Brain microvascular endothelial cell (primary cell): ENCODE measurements around the gene PPFIA1.
A peak's percentile ranks its signal among the peaks of the same experiment; 100 is the strongest.

Experiments
- DNase-seq: peaks from one replicate; pipeline ENCODE4 v3.0.0-alpha.2; 2020
- H3K27ac ChIP-seq: fragments of 250-450 bp; sonication (Bioruptor Pico); 2 replicates; pipeline ENCODE4 v1.5.1; 2020; ENCODE audit warnings: mild to moderate bottlenecking, moderate library complexity
- H3K27me3 ChIP-seq: fragments of 250-450 bp; sonication (Bioruptor Pico); replicated peaks from 2 replicates; pipeline ENCODE4 v1.5.1; 2020; ENCODE audit warnings: mild to moderate bottlenecking
- H3K36me3 ChIP-seq: fragments of 250-450 bp; sonication (Bioruptor Pico); replicated peaks from 2 replicates; pipeline ENCODE4 v1.5.1; 2020; ENCODE audit warnings: mild to moderate bottlenecking
- H3K4me3 ChIP-seq: 2 replicates; pipeline ENCODE4 v1.5.1; 2011; ENCODE audit warnings: low read depth, mild to moderate bottlenecking, control low read depth, low read length, moderate library complexity
- CTCF ChIP-seq: IDR thresholded peaks from 2 replicates; pipeline ENCODE4 v1.5.1; 2011; ENCODE audit warnings: low read depth, mild to moderate bottlenecking, moderate library complexity, low read length, control low read depth, inconsistent platforms; ENCODE audit errors: missing control alignments
- in situ Hi-C: cut with HindIII; loops from 2 replicates; pipeline ENCODE4 v1.10.0; 2017; ENCODE audit warnings: low sequenced_read_pairs, low pct_ligation_motif_present

PPFIA1 gene

DNA sequence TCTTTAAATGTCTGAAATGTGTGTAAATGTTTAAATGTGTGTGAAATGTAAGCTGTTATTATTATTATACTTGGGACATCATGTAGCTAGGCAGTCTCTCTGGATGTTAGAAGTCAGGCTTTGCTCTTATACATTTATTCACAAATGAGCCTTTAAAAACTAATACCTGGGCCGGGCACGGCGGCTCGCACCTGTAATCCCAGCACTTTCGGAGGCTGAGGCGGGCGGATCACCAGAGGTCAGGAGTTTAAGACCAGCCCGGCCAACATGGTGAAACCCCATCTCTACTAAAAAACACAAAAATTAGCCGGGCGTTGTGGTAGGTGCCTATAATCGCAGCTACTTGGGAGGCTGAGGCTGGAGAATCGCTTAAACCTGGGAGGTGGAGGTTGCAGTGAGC lies 106.1 kb downstream of the PPFIA1 start:
- no peaks in the 10 kb centered on the region for H3K27me3 ChIP-seq
- H3K27ac ChIP-seq = no peak overlapping the region
- TF ChIP-seq CTCF = no peak
- in situ Hi-C loops = no loop called here
- no peak overlapping the region for H3K4me3 ChIP-seq
- no peak for DNase-seq
- H3K36me3 ChIP-seq = peaks cover 42% of the 10 kb centered on the region

DNA sequence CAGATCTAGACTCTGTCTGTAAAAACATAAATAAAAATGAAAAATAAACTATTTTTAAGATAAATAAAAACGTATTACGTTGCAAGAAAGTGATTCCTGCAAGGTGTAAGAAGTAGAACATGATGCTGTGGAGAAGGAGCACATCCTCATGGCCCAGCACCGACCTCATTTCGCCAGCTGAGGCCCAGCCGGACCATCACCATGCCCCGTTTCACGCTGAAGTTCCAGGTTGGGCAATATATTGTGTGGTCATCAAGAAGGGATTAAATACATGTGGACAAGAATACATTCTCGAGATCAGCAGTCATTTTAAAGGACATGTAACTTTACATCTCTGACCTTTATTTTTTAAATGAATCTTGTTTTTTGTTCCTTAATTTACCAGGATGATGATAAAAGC lies 107.2 kb downstream of the PPFIA1 start:
- Histone ChIP-seq H3K27ac (no peak overlapping the region), H3K27me3 (no peaks in the 10 kb centered on the region), H3K36me3 (peaks cover 37% of the 10 kb centered on the region), H3K4me3 (no peak overlapping the region)
- DNase-seq = no peak
- in situ Hi-C loops = no loop called here
- TF ChIP-seq CTCF = no peak

DNA sequence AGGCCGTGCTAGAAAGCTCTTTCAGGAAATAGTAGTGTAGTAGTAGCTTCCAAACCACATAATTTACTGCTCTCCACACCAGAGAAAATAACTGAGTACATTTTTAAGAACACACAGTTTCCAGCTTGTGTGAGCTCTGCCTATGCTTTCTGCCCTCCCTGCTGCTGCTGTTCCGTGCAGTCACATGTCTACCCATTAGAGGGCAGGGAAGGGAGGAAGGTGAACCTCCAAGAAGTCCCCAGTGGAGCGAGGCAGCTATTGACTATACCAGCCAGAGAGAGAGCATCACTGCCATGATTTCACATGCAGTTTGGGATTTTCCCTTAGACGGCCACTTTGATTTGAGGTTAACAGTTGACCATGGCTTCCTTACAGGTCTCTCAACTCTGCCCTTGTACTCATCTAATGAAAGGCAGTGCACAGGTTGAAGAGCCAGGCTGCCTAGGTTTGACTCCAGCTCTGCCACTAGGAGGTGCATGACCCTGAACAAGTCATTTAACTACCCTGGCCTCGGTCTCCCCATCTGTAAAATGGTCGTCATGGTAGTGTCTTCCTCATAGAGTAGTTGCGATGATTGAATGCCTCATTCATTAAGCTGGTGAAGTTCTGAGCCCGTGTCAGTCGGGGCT lies 108.1 kb downstream of the PPFIA1 start:
- Histone ChIP-seq H3K27me3 (no peaks in the 10 kb centered on the region), H3K36me3 (peaks cover 34% of the 10 kb centered on the region), H3K27ac (no peak overlapping the region), H3K4me3 (no peak overlapping the region)
- in situ Hi-C loops = no loop called here
- no peak for DNase-seq
- TF ChIP-seq CTCF = peak; percentile 24

DNA sequence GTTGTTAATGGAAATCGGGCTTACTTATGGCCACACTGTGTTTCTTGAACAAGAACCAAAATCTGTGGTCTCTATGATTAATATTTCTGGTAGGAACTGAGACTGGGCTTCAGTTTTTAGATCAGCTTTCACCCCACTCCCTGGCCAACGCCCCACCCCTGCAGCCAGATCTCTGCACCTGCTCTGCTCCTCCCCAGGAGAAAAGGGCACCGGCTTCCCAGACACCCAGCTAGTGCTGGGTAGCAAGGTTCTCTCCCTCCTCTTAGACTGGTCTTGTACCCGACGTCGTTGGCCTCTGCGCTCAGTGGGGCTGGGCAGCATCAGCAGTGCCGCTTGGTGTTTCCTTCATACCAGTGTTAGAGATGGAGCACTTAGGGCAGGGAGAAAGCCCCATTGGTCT lies 110.9 kb downstream of the PPFIA1 start:
- DNase-seq = no peak
- no peak for TF ChIP-seq CTCF
- Histone ChIP-seq H3K36me3 (peaks cover 45% of the 10 kb centered on the region), H3K4me3 (no peak overlapping the region), H3K27me3 (no peaks in the 10 kb centered on the region), H3K27ac (no peak overlapping the region)
- in situ Hi-C loops = no loop called here

- TF ChIP-seq CTCF = peak; percentile 15
- H3K4me3 ChIP-seq = no peak overlapping the region
- H3K36me3 ChIP-seq = peaks cover 40% of the 10 kb centered on the region
- in situ Hi-C loops = no loop called here
- H3K27ac ChIP-seq = peak overlapping the region; percentile 64
- DNase-seq = peak; percentile 25
- no peaks in the 10 kb centered on the region for H3K27me3 ChIP-seq
Measured at GRCh38 chr11:70381872-70382861, 111.7 kb downstream of the PPFIA1 start.
